Right lobe of liver (tissue), 4 donors: ENCODE data around the gene PMFBP1.

Experiments
- CTCF ChIP-seq, 4 donors: fragments of 200-600 bp in 3 of 4; fragments of 450-650 bp in 1 of 4; IDR thresholded peaks; one replicate each; pipeline versions ENCODE4 v1.5.1 to v1.8.0; 2016 to 2022; ENCODE audit warnings: antibody characterized with exemption in 4 of 4, mild to moderate bottlenecking in 2 of 4
- POLR2A ChIP-seq: fragments of 450-650 bp; IDR thresholded peaks from one replicate; pipeline ENCODE4 v1.6.1; 2017; ENCODE audit warnings: antibody characterized with exemption, mild to moderate bottlenecking
- donor health status: DM: no; HTN: no; CAD: no.
- donor health status: DM: no; HTN: no; CAD: no.
- donor health status: DM: no; HTN: yes; CAD: no.

- no peak for TF ChIP-seq CTCF (IDR thresholded peaks at IDR 0.05)
- TF ChIP-seq POLR2A, result no peak
These were observed 58.4 kb downstream of the PMFBP1 start for GRCh38 chr16:72113616-72113945.
